Measurements from ENCODE around the gene PLCD3.

PLCD3 gene

DNA sequence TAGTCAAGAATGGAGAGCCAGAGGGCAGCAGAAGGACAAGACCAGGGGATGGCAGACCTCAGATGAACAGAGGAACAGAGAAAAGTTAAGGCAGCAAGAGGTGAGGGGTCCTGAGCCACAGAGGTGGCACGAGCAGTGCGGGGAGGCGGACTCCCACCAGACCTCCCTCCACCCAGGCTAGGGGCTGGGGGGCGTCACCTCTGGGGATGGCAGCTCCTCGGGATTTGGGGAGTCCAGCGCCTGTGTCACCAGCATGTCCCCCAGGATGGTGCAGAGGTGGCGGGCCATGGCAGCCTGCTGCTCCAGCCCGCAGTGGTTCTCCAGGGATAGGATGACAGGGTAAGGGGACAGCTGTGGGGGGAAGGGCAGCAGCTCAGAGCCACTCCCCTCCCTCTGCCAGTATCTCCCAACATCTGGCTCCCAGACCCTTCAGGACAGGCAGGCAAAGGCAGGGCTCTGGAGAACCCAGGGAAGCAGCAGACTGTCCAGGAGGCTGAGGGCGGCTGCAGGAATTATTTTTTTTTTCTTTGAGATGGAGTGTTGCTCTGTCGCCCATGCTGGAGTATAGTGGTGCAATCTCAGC, 15.8 kb downstream of the PLCD3 start:
- DNase-seq, result no peak

- no peak for DNase-seq
Observed at GRCh38 chr17:45115871-45116270, 16.4 kb downstream of the PLCD3 start.

GRCh38 chr17:45115015-45115625, 17.2 kb downstream of the PLCD3 start:
- DNase-seq, result no peak

DNA sequence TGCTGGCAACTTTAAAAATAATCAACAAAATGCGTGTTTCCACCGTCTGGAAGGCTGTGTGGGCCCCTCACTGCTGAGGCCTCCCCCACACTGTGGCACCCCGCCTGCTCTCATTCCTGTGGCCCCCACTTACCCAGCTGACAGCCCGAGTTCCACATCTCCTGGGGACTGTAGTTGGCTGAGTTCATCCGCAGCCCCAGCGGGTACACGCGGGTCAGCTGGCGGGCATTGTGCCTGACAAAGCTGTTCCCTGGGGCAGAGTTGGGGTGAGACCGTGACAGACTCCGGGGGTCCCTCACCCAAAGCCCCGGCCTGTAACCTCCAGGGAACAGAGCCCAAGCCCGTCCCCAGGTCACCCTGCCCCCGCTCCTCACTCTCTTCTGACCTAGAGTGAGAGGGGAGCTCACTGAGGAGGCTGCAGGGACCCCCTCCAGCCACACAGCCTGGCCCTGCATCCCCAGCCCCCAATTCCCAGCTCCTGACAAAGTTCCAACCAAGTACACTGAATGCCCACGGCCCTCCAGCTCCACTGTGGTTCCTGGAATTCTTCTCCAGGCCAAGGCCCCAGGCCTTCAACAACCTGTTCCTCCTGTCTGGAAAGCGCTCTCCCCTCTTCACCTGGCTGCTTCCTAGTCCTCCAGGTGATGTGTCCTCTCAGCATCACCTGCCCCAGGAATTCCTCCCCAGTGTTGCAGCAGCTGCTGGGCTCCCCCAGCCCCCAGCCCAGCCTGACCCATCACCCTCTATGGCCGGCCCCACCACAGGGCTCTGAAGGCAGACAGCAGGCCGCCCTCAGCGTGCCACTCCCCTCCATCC, 18.0 kb downstream of the PLCD3 start:
- no peak for DNase-seq

GRCh38 chr17:45113424-45113754, 18.9 kb downstream of the PLCD3 start:
- DNase-seq, result no peak

- DNase-seq, result no peak
Observed at GRCh38 chr17:45112559-45113423, 19.5 kb downstream of the PLCD3 start.

- DNase-seq, result no peak
Observed at GRCh38 chr17:45111850-45112249, 20.5 kb downstream of the PLCD3 start.

DNA sequence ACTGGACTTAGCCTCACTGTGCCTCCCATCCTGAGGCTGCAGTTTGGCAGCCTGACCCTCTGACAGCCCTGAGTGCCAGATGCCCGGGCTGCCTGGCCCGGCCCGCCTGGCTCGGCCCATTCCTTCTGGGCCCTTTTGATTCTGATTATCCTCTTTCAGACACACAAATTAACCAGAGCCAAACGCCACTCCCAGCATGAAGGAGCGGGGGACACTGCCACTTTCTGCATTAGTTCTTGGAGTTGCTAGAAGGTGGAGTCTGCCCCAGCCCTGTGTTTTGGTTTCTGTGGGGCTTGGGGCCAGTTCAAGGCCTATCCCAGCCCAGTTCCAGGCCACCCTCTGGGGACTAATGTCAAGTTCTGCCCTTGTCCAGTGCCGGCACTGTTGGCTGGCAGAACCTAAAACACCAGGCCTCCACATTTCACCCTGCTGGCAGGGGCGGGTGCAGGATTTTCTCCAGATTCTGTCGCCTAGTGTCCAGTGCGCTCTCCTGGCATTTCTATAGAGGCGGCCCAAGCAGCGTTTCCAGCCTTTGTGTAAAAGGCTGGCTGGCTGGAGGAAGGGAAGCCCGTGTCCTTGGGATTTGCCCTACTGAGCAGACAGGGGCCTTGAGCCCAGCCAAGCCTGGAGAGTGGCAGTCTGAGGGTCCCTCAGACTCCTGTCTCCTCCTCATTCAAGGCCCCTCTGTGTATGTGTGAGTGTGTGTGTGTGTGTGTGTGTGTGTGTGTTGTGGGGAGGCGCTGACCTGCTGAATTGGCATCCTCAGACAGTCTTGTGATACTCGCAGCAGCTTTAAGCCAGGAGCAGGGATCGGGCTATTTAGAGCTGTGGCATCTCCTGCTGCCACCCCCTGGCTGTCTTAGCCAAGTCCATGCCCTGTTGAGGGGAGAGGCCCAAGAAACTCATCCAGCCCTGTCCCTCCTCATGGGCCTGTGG, 21.4 kb downstream of the PLCD3 start:
- DNase-seq, result no peak

DNA sequence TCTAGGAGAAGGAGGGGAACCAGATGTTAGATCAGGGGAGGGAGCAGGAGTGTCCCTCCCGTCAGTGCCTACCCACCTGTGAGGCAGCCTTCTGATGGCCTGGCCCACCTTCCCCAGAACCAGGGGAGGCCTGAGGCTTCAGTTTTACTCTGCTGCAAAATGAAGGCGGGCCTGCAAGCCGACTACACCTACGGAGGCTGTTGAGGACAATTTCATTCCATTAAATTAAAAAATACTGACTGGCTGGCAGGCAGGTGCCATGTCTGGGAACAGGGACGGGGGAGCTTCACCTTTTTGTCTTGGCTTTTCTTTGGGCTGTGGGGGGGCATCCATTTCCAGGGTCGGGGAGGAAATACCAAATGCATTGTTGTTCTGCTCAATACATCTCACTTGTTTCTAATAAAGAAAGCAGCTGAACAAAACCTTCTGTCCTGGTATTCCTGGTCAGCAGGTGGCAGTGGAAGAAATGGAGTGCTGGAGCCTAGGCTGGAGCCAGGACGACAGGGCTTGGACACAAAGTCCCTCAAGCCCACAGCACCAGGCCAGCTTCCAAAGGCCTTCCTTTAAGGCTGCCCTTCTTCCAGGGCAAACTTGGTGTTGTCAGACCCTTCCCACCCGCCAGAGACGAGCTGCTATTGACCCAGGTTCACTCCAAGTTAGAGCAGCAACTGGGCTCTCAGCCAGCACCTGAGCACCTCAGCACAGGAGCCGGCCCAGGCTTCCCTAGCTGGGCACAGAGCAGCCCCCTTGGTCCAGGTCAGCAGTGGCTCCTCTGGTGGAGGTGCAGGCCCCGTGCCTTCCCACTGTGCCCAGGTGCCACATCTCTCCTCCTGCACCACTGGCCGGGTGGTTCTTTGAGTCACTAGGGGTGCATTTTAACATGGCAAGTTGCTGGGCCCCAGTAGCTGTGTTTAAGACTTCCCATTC, 23.5 kb downstream of the PLCD3 start:
- no peak for DNase-seq

DNA sequence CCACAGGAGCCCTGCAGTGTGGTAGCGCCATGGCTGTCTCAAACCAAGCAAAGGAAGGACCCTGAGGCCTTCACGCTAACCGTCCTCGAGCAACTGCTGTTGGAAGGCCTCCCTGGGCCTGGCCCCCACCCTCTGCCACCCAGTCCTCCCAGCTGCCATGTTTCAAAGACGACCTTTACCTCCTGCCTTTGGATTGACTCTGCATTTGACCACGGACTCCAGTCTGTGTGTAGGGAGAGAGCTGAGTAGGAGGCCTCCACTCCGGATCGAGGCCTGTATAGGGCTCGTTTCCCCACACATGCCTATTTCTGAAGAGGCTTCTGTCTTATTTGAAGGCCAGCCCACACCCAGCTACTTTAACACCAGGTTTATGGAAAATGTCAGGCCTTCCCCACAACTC, 24.3 kb downstream of the PLCD3 start:
- DNase-seq, result no peak

- DNase-seq, result no peak
Observed at GRCh38 chr17:45107293-45108010, 24.9 kb downstream of the PLCD3 start.

GRCh38 chr17:45106582-45106981, 25.7 kb downstream of the PLCD3 start:
- no peak for DNase-seq

- DNase-seq, result no peak
Observed at GRCh38 chr17:45106096-45106495, 26.2 kb downstream of the PLCD3 start.

- no peak for DNase-seq
Observed at GRCh38 chr17:45104907-45105624, 27.2 kb downstream of the PLCD3 start.

GRCh38 chr17:45104497-45104896, 27.8 kb downstream of the PLCD3 start:
- no peak for DNase-seq

DNA sequence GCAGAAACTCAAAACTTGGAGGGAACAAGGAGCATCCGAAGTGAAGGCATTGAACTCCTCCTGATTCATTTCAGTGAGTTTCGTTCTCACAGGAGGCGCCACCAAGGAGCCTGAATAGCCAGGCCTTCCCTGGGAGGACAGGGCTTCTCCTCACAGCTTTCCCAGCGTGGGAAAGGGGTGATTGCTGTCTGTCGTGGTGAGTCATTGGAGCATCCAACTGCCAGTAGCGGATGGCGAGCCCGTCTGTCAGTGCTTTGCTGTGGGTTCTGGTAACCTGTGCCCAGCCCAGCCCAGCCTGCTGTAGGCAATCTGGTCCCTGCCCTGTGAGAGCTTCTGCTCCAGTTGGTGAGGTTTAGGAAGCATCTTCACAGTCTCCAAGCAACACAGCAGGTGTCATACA, 28.3 kb downstream of the PLCD3 start:
- no peak for DNase-seq

GRCh38 chr17:45103269-45103795, 29.0 kb downstream of the PLCD3 start:
- DNase-seq, result no peak

DNA sequence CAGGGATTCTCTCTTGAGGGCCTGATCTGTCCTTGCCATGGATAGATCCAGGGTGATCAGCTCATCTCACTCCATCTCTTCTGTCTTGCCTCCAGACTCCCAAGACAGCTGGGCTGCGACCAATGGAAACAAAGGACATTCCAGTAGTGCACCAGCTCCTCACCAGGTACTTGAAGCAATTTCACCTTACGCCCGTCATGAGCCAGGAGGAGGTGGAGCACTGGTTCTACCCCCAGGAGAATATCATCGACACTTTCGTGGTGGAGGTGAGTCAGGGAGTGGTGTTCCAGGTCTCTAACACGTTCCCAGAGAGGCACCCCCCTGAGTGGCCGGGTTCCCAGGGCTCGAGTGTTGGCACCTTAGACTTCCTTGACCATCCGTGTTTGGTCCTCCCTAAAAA, 29.5 kb downstream of the PLCD3 start:
- no peak for DNase-seq

All from OCI-M1 (cell line).